Transverse colon (tissue), 3 donors: ENCODE data around the gene LRP5.

Source experiments
- CTCF ChIP-seq, 5 experiments: fragments of 200-600 bp in 3 of 5; fragments of 450-650 bp in 2 of 5; sonication (generic) in 3 of 5; IDR thresholded peaks; 1 replicate in 2 of 5; 2 replicates in 3 of 5; pipeline ENCODE4 v1.5.1; 2016 to 2017; ENCODE audit warnings: antibody characterized with exemption in 5 of 5, inconsistent platforms in 3 of 5, mild to moderate bottlenecking in 2 of 5, moderate library complexity in 1 of 5
- POLR2A ChIP-seq: fragments of 450-650 bp; IDR thresholded peaks from one replicate; pipeline ENCODE4 v1.6.1; 2016; ENCODE audit warnings: antibody characterized with exemption, mild to moderate bottlenecking, moderate library complexity

GRCh38 chr11:68312117-68312779 is at the start of gene LRP5:
- TF ChIP-seq CTCF (IDR thresholded peaks at IDR 0.05) (no peak), POLR2A (no peak)
